GM12872 (cell line): ENCODE measurements around the gene SEC14L1.

ENCODE experiments used
- CTCF ChIP-seq: IDR thresholded peaks from 3 replicates; pipeline ENCODE4 v1.5.1; 2011; ENCODE audit warnings: low read depth, mild to moderate bottlenecking, low read length, moderate library complexity; ENCODE audit not compliant: insufficient read depth

SEC14L1 gene

GRCh38 chr17:77153999-77154586 lies 13.3 kb downstream of the SEC14L1 start:
- no peak for TF ChIP-seq CTCF

GRCh38 chr17:77155125-77155524 lies 14.4 kb downstream of the SEC14L1 start:
- TF ChIP-seq CTCF: no peak

GRCh38 chr17:77160091-77160874 lies 19.5 kb downstream of the SEC14L1 start:
- no peak for TF ChIP-seq CTCF

GRCh38 chr17:77160875-77161530 lies 20.2 kb downstream of the SEC14L1 start:
- no peak for TF ChIP-seq CTCF

- no peak for TF ChIP-seq CTCF
Measured at GRCh38 chr17:77161953-77162352, 21.2 kb downstream of the SEC14L1 start.

- no peak for TF ChIP-seq CTCF
Measured at GRCh38 chr17:77163001-77163400, 22.2 kb downstream of the SEC14L1 start.

- TF ChIP-seq CTCF: no peak
Measured at GRCh38 chr17:77163511-77164280, 22.9 kb downstream of the SEC14L1 start.
